ENCODE results near the gene SRPK2.

GRCh38 chr7:105105579-105105978 lies 283.1 kb downstream of the SRPK2 start:
- TF ChIP-seq CTCF (conservative IDR thresholded peaks at IDR 0.05; ENCODE audit: low read length) (no peak), EZH2phosphoT487 (IDR thresholded peaks at IDR 0.05; ENCODE audit: borderline replicate concordance) (no peak)

All from Loucy (cell line).